Adrenal gland (tissue), 5 donors: ENCODE measurements around the gene NUPR1.

ENCODE experiments used
- POLR2A ChIP-seq, 2 donors: fragments of 450-650 bp; IDR thresholded peaks; one replicate each; pipeline ENCODE4 v1.6.1; 2017; ENCODE audit warnings: antibody characterized with exemption in 2 of 2, mild to moderate bottlenecking in 2 of 2, moderate library complexity in 1 of 2
- TF ChIP-seq, protein P1 (sequence below), 6 experiments: fragments of 450-650 bp in 4 of 6; fragments of 200-600 bp in 2 of 6; sonication (generic) in 1 of 6; IDR thresholded peaks; 1 replicate in 5 of 6; 2 replicates in 1 of 6; pipeline versions ENCODE4 v1.5.1 to v1.8.0; 2016 to 2021; ENCODE audit warnings: antibody characterized with exemption in 6 of 6, mild to moderate bottlenecking in 2 of 6, moderate library complexity in 1 of 6
- donor health status: DM: no; HTN: no; CAD: no.

- TF ChIP-seq, protein P1, sequence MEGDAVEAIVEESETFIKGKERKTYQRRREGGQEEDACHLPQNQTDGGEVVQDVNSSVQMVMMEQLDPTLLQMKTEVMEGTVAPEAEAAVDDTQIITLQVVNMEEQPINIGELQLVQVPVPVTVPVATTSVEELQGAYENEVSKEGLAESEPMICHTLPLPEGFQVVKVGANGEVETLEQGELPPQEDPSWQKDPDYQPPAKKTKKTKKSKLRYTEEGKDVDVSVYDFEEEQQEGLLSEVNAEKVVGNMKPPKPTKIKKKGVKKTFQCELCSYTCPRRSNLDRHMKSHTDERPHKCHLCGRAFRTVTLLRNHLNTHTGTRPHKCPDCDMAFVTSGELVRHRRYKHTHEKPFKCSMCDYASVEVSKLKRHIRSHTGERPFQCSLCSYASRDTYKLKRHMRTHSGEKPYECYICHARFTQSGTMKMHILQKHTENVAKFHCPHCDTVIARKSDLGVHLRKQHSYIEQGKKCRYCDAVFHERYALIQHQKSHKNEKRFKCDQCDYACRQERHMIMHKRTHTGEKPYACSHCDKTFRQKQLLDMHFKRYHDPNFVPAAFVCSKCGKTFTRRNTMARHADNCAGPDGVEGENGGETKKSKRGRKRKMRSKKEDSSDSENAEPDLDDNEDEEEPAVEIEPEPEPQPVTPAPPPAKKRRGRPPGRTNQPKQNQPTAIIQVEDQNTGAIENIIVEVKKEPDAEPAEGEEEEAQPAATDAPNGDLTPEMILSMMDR (IDR thresholded peaks at IDR 0.05): no peak
- no peak for TF ChIP-seq POLR2A (IDR thresholded peaks at IDR 0.05)
These were observed 46.3 kb downstream of the NUPR1 start for GRCh38 chr16:28492511-28492910.
